Measurements from ENCODE around the gene NR5A1.

NR5A1 gene

GRCh38 chr9:124468061-124468740 is 39.0 kb downstream of the NR5A1 start:
- no peak overlapping the region for H3K27ac ChIP-seq (ENCODE audit: insufficient read depth, low read length, poor library complexity, severe bottlenecking)
- DNase-seq = no peak
- no peak overlapping the region for H3K4me3 ChIP-seq (ENCODE audit: insufficient read depth, low read depth, low read length, poor library complexity, severe bottlenecking)
- no peaks in the 10 kb centered on the region for H3K4me1 ChIP-seq (ENCODE audit: control insufficient read depth, insufficient read depth, low read length, poor library complexity, severe bottlenecking)
- no peaks in the 10 kb centered on the region for H3K36me3 ChIP-seq (ENCODE audit: control insufficient read depth, insufficient read depth, low read length)
- no peaks in the 10 kb centered on the region for H3K9me3 ChIP-seq (ENCODE audit: control insufficient read depth, low read length)
- H3K27me3 ChIP-seq (replicated peaks; ENCODE audit: control insufficient read depth, insufficient read depth, low read length, poor library complexity, severe bottlenecking) = no peaks in the 10 kb centered on the region

- Histone ChIP-seq H3K27ac (ENCODE audit: insufficient read depth, low read length, poor library complexity, severe bottlenecking) (no peak overlapping the region), H3K9me3 (ENCODE audit: control insufficient read depth, low read length) (no peaks in the 10 kb centered on the region), H3K36me3 (ENCODE audit: control insufficient read depth, insufficient read depth, low read length) (no peaks in the 10 kb centered on the region), H3K4me1 (ENCODE audit: control insufficient read depth, insufficient read depth, low read length, poor library complexity, severe bottlenecking) (no peaks in the 10 kb centered on the region), H3K4me3 (ENCODE audit: insufficient read depth, low read depth, low read length, poor library complexity, severe bottlenecking) (no peak overlapping the region), H3K27me3 (replicated peaks; ENCODE audit: control insufficient read depth, insufficient read depth, low read length, poor library complexity, severe bottlenecking) (no peaks in the 10 kb centered on the region)
- DNase-seq = no peak
These were observed 39.7 kb downstream of the NR5A1 start for GRCh38 chr9:124467410-124468060.

GRCh38 chr9:124465736-124466135 is 41.5 kb downstream of the NR5A1 start:
- H3K9me3 ChIP-seq (ENCODE audit: control insufficient read depth, low read length) = no peaks in the 10 kb centered on the region
- no peak overlapping the region for H3K27ac ChIP-seq (ENCODE audit: insufficient read depth, low read length, poor library complexity, severe bottlenecking)
- H3K36me3 ChIP-seq (ENCODE audit: control insufficient read depth, insufficient read depth, low read length) = no peaks in the 10 kb centered on the region
- no peaks in the 10 kb centered on the region for H3K4me1 ChIP-seq (ENCODE audit: control insufficient read depth, insufficient read depth, low read length, poor library complexity, severe bottlenecking)
- no peak overlapping the region for H3K4me3 ChIP-seq (ENCODE audit: insufficient read depth, low read depth, low read length, poor library complexity, severe bottlenecking)
- H3K27me3 ChIP-seq (replicated peaks; ENCODE audit: control insufficient read depth, insufficient read depth, low read length, poor library complexity, severe bottlenecking) = no peaks in the 10 kb centered on the region
- no peak for DNase-seq

- H3K4me3 ChIP-seq (ENCODE audit: insufficient read depth, low read depth, low read length, poor library complexity, severe bottlenecking) = no peak overlapping the region
- DNase-seq = no peak
- H3K4me1 ChIP-seq (ENCODE audit: control insufficient read depth, insufficient read depth, low read length, poor library complexity, severe bottlenecking) = no peaks in the 10 kb centered on the region
- H3K9me3 ChIP-seq (ENCODE audit: control insufficient read depth, low read length) = no peaks in the 10 kb centered on the region
- H3K27me3 ChIP-seq (replicated peaks; ENCODE audit: control insufficient read depth, insufficient read depth, low read length, poor library complexity, severe bottlenecking) = no peaks in the 10 kb centered on the region
- no peaks in the 10 kb centered on the region for H3K36me3 ChIP-seq (ENCODE audit: control insufficient read depth, insufficient read depth, low read length)
- H3K27ac ChIP-seq (ENCODE audit: insufficient read depth, low read length, poor library complexity, severe bottlenecking) = no peak overlapping the region
These were observed 44.5 kb downstream of the NR5A1 start for GRCh38 chr9:124462739-124463138.

- no peak overlapping the region for H3K27ac ChIP-seq (ENCODE audit: insufficient read depth, low read length, poor library complexity, severe bottlenecking)
- H3K9me3 ChIP-seq (ENCODE audit: control insufficient read depth, low read length) = no peaks in the 10 kb centered on the region
- peaks cover 7% of the 10 kb centered on the region for H3K27me3 ChIP-seq (replicated peaks; ENCODE audit: control insufficient read depth, insufficient read depth, low read length, poor library complexity, severe bottlenecking)
- no peaks in the 10 kb centered on the region for H3K36me3 ChIP-seq (ENCODE audit: control insufficient read depth, insufficient read depth, low read length)
- DNase-seq = no peak
- H3K4me3 ChIP-seq (ENCODE audit: insufficient read depth, low read depth, low read length, poor library complexity, severe bottlenecking) = no peak overlapping the region
- H3K4me1 ChIP-seq (ENCODE audit: control insufficient read depth, insufficient read depth, low read length, poor library complexity, severe bottlenecking) = no peaks in the 10 kb centered on the region
These were observed 48.8 kb downstream of the NR5A1 start for GRCh38 chr9:124458441-124458840.

- Histone ChIP-seq H3K4me3 (ENCODE audit: insufficient read depth, low read depth, low read length, poor library complexity, severe bottlenecking) (no peak overlapping the region), H3K36me3 (ENCODE audit: control insufficient read depth, insufficient read depth, low read length) (no peaks in the 10 kb centered on the region), H3K27me3 (replicated peaks; ENCODE audit: control insufficient read depth, insufficient read depth, low read length, poor library complexity, severe bottlenecking) (peaks cover 7% of the 10 kb centered on the region), H3K9me3 (ENCODE audit: control insufficient read depth, low read length) (no peaks in the 10 kb centered on the region), H3K4me1 (ENCODE audit: control insufficient read depth, insufficient read depth, low read length, poor library complexity, severe bottlenecking) (no peaks in the 10 kb centered on the region), H3K27ac (ENCODE audit: insufficient read depth, low read length, poor library complexity, severe bottlenecking) (no peak overlapping the region)
- DNase-seq = no peak
These were observed 49.2 kb downstream of the NR5A1 start for GRCh38 chr9:124457887-124458431.

- peaks cover 7% of the 10 kb centered on the region for H3K27me3 ChIP-seq (replicated peaks; ENCODE audit: control insufficient read depth, insufficient read depth, low read length, poor library complexity, severe bottlenecking)
- H3K9me3 ChIP-seq (ENCODE audit: control insufficient read depth, low read length) = no peaks in the 10 kb centered on the region
- H3K36me3 ChIP-seq (ENCODE audit: control insufficient read depth, insufficient read depth, low read length) = no peaks in the 10 kb centered on the region
- H3K4me3 ChIP-seq (ENCODE audit: insufficient read depth, low read depth, low read length, poor library complexity, severe bottlenecking) = no peak overlapping the region
- no peak overlapping the region for H3K27ac ChIP-seq (ENCODE audit: insufficient read depth, low read length, poor library complexity, severe bottlenecking)
- H3K4me1 ChIP-seq (ENCODE audit: control insufficient read depth, insufficient read depth, low read length, poor library complexity, severe bottlenecking) = no peaks in the 10 kb centered on the region
- no peak for DNase-seq
These were observed 49.9 kb downstream of the NR5A1 start for GRCh38 chr9:124457079-124457886.

- peaks cover 7% of the 10 kb centered on the region for H3K27me3 ChIP-seq (replicated peaks; ENCODE audit: control insufficient read depth, insufficient read depth, low read length, poor library complexity, severe bottlenecking)
- no peak overlapping the region for H3K4me3 ChIP-seq (ENCODE audit: insufficient read depth, low read depth, low read length, poor library complexity, severe bottlenecking)
- no peaks in the 10 kb centered on the region for H3K9me3 ChIP-seq (ENCODE audit: control insufficient read depth, low read length)
- H3K36me3 ChIP-seq (ENCODE audit: control insufficient read depth, insufficient read depth, low read length) = no peaks in the 10 kb centered on the region
- no peak for DNase-seq
- no peak overlapping the region for H3K27ac ChIP-seq (ENCODE audit: insufficient read depth, low read length, poor library complexity, severe bottlenecking)
- no peaks in the 10 kb centered on the region for H3K4me1 ChIP-seq (ENCODE audit: control insufficient read depth, insufficient read depth, low read length, poor library complexity, severe bottlenecking)
These were observed 50.7 kb downstream of the NR5A1 start for GRCh38 chr9:124456341-124457078.

GRCh38 chr9:124455820-124456219 is 51.4 kb downstream of the NR5A1 start:
- no peak overlapping the region for H3K27ac ChIP-seq (ENCODE audit: insufficient read depth, low read length, poor library complexity, severe bottlenecking)
- no peaks in the 10 kb centered on the region for H3K9me3 ChIP-seq (ENCODE audit: control insufficient read depth, low read length)
- no peak overlapping the region for H3K4me3 ChIP-seq (ENCODE audit: insufficient read depth, low read depth, low read length, poor library complexity, severe bottlenecking)
- peaks cover 7% of the 10 kb centered on the region for H3K27me3 ChIP-seq (replicated peaks; ENCODE audit: control insufficient read depth, insufficient read depth, low read length, poor library complexity, severe bottlenecking)
- no peaks in the 10 kb centered on the region for H3K36me3 ChIP-seq (ENCODE audit: control insufficient read depth, insufficient read depth, low read length)
- DNase-seq = no peak
- H3K4me1 ChIP-seq (ENCODE audit: control insufficient read depth, insufficient read depth, low read length, poor library complexity, severe bottlenecking) = no peaks in the 10 kb centered on the region

All from effector memory CD4-positive, alpha-beta T cell (primary cell).